Uterus (tissue), 2 donors: ENCODE results near the gene GTSE1.

Experiments
- POLR2A ChIP-seq, 2 donors: fragments of 450-650 bp; IDR thresholded peaks; one replicate each; pipeline ENCODE4 v1.6.1; 2016; ENCODE audit warnings: antibody characterized with exemption in 2 of 2, mild to moderate bottlenecking in 1 of 2, moderate library complexity in 1 of 2
- TF ChIP-seq, protein P1 (sequence below), 4 experiments: fragments of 200-600 bp in 2 of 4; fragments of 450-650 bp in 2 of 4; sonication (generic) in 2 of 4; IDR thresholded peaks; one replicate each; pipeline ENCODE4 v1.5.1; 2016 to 2019; ENCODE audit warnings: antibody characterized with exemption in 4 of 4, mild to moderate bottlenecking in 2 of 4, moderate library complexity in 1 of 4

DNA sequence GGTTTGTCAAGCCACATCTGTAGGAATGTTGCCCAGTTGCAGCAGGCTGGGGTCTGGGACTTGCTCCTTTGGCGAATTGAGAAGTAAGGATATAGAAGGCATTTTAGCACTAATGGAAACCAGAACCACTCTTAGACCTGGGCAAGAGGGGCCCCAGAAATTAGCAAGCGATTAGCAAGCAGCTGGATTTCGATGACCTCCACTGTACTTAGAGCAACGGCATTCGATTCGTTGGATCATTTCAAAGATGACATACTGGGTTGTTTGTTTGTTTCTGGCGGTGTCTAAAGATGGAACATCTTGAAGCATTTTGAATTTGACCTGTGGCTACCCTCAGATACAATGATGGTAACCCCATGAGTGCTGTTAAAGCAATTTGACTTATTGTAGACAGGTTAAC lies 45.4 kb upstream of the GTSE1 start:
- no peak for TF ChIP-seq POLR2A (IDR thresholded peaks at IDR 0.05)
- TF ChIP-seq, protein P1, sequence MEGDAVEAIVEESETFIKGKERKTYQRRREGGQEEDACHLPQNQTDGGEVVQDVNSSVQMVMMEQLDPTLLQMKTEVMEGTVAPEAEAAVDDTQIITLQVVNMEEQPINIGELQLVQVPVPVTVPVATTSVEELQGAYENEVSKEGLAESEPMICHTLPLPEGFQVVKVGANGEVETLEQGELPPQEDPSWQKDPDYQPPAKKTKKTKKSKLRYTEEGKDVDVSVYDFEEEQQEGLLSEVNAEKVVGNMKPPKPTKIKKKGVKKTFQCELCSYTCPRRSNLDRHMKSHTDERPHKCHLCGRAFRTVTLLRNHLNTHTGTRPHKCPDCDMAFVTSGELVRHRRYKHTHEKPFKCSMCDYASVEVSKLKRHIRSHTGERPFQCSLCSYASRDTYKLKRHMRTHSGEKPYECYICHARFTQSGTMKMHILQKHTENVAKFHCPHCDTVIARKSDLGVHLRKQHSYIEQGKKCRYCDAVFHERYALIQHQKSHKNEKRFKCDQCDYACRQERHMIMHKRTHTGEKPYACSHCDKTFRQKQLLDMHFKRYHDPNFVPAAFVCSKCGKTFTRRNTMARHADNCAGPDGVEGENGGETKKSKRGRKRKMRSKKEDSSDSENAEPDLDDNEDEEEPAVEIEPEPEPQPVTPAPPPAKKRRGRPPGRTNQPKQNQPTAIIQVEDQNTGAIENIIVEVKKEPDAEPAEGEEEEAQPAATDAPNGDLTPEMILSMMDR (IDR thresholded peaks at IDR 0.05), result no peak
